H1 (cell line): ENCODE results near the gene HIGD2A. TPM values are rescaled to one million over a fixed set of nuclear protein-coding genes. Genes with fewer than 3 reads are reported as not detected.

ENCODE experiments used
- CTCF ChIA-PET: fragments of 300-600 bp; sonication (Branson Sonifier 250); formaldehyde crosslinking; loops from one replicate; lab custom pipeline; 2021; ENCODE audit not compliant: partially characterized antibody; lab: Charles Lee
- POLR2A ChIA-PET: fragments of 300-600 bp; sonication (Branson Sonifier 250); formaldehyde crosslinking; loops from one replicate; lab custom pipeline; 2021; ENCODE audit warnings: inconsistent platforms; ENCODE audit not compliant: partially characterized antibody; lab: Charles Lee
- DNase-seq, 2 experiments: peaks; one replicate each; pipeline versions ENCODE4 v3.0.0 to v3.0.0-alpha.2; 2010 to 2022; ENCODE audit warnings: low spot score in 2 of 2, low read depth in 1 of 2, mixed read lengths in 1 of 2
- FAIRE-seq: peaks from 2 replicates; lab custom pipeline; 2011; peaks lifted over from hg19 to GRCh38; lab: Jason Lieb, UNC
- H2AFZ ChIP-seq: 2 replicates; pipeline ENCODE4 v1.8.1; 2012; ENCODE audit warnings: low read length, inconsistent platforms
- H2AK5ac ChIP-seq: 2 replicates; pipeline ENCODE4 v1.6.1; 2013; ENCODE audit warnings: low read depth, low read length
- H2BK120ac ChIP-seq: replicated peaks from 2 replicates; pipeline ENCODE3; 2013; ENCODE audit warnings: low read depth, low read length, inconsistent platforms
- H2BK12ac ChIP-seq: 2 replicates; pipeline ENCODE4 v1.6.1; 2013; ENCODE audit warnings: low read depth, low read length
- H2BK15ac ChIP-seq: 2 replicates; pipeline ENCODE4 v1.6.1; 2013; ENCODE audit warnings: low read length
- H2BK20ac ChIP-seq: 2 replicates; pipeline ENCODE4 v1.6.1; 2013; ENCODE audit warnings: low read length
- H2BK5ac ChIP-seq: 2 replicates; pipeline ENCODE4 v1.6.1; 2013; ENCODE audit warnings: low read depth, low read length
- H3K14ac ChIP-seq: 2 replicates; pipeline ENCODE4 v1.6.1; 2013; ENCODE audit warnings: inconsistent platforms; ENCODE audit not compliant: insufficient read length
- H3K18ac ChIP-seq: 2 replicates; pipeline ENCODE4 v1.6.1; 2013; ENCODE audit warnings: low read length; ENCODE audit errors: extremely low read depth
- H3K23ac ChIP-seq: 2 replicates; pipeline ENCODE4 v1.6.1; 2013; ENCODE audit warnings: inconsistent platforms; ENCODE audit not compliant: insufficient read length
- H3K23me2 ChIP-seq: 2 replicates; pipeline ENCODE4 v1.6.1; 2013; ENCODE audit warnings: low read depth, low read length
- H3K27ac ChIP-seq: 2 replicates; pipeline ENCODE4 v1.6.1; 2011; ENCODE audit warnings: low read depth, low read length, inconsistent platforms
- H3K27me3 ChIP-seq, 4 experiments: replicated peaks in 1 of 4; 1 replicate in 1 of 4; 2 replicates in 3 of 4; pipeline versions ENCODE4 v1.6.1 to v1.8.1; 2011 to 2013; ENCODE audit warnings: low read length in 3 of 4, mild to moderate bottlenecking in 3 of 4, inconsistent platforms in 2 of 4, mixed read lengths in 2 of 4, moderate library complexity in 1 of 4; ENCODE audit not compliant: control insufficient read depth in 3 of 4, insufficient read depth in 3 of 4; ENCODE audit errors: extremely low read depth in 1 of 4
- H3K36me3 ChIP-seq, 4 experiments: 2 replicates each; pipeline versions ENCODE4 v1.6.1 to v1.8.1; 2011 to 2013; ENCODE audit warnings: mild to moderate bottlenecking in 4 of 4, low read length in 3 of 4, moderate library complexity in 2 of 4, control low read depth in 1 of 4, inconsistent platforms in 1 of 4; ENCODE audit not compliant: insufficient read depth in 4 of 4, control insufficient read depth in 2 of 4
- H3K4ac ChIP-seq: replicated peaks from 2 replicates; pipeline ENCODE3; 2013; ENCODE audit warnings: low read length, low read depth, mixed read lengths, inconsistent platforms; ENCODE audit not compliant: insufficient read length
- H3K4me1 ChIP-seq, 4 experiments: replicated peaks in 1 of 4; 1 replicate in 1 of 4; 2 replicates in 3 of 4; pipeline versions ENCODE4 v1.6.1 to v1.8.1; 2011 to 2013; ENCODE audit warnings: low read length in 3 of 4, inconsistent platforms in 2 of 4, mixed read lengths in 1 of 4; ENCODE audit not compliant: insufficient read depth in 4 of 4, control insufficient read depth in 3 of 4
- H3K4me2 ChIP-seq, 2 experiments: 2 replicates each; pipeline versions ENCODE4 v1.6.1 to v1.8.1; 2011 to 2013; ENCODE audit warnings: low read depth in 2 of 2, low read length in 2 of 2, control low read depth in 1 of 2, inconsistent platforms in 1 of 2, mild to moderate bottlenecking in 1 of 2; ENCODE audit not compliant: insufficient read depth in 1 of 2
- H3K4me3 ChIP-seq, 4 experiments: fragments of 200-600, 300-600 bp in 1 of 4; sonication (generic), shearing (Covaris generic), sonication (Bioruptor Twin) in 1 of 4; 2 replicates each; pipeline versions ENCODE4 v1.5.1 to v1.8.1; 2011 to 2016; ENCODE audit warnings: low read length in 4 of 4, low read depth in 3 of 4, control low read depth in 2 of 4, inconsistent platforms in 2 of 4, mild to moderate bottlenecking in 2 of 4, mixed read lengths in 1 of 4, moderate library complexity in 1 of 4; ENCODE audit not compliant: insufficient read depth in 2 of 4; ENCODE audit errors: extremely low read depth in 1 of 4
- H3K56ac ChIP-seq: replicated peaks from 2 replicates; pipeline ENCODE3; 2013; ENCODE audit warnings: low read depth, mild to moderate bottlenecking, mixed read lengths, low read length, inconsistent platforms; ENCODE audit not compliant: insufficient read length
- H3K79me1 ChIP-seq: 2 replicates; pipeline ENCODE4 v1.6.1; 2013; ENCODE audit warnings: low read depth, low read length, control low read depth
- H3K79me2 ChIP-seq, 2 experiments: 2 replicates each; pipeline versions ENCODE4 v1.6.1 to v1.8.1; 2012 to 2013; ENCODE audit warnings: low read length in 2 of 2, mild to moderate bottlenecking in 2 of 2, inconsistent platforms in 1 of 2; ENCODE audit not compliant: insufficient read depth in 2 of 2, control insufficient read depth in 1 of 2
- H3K9ac ChIP-seq, 4 experiments: replicated peaks in 1 of 4; 1 replicate in 1 of 4; 2 replicates in 3 of 4; pipeline versions ENCODE4 v1.6.1 to v1.8.1; 2011 to 2013; ENCODE audit warnings: low read depth in 3 of 4, low read length in 3 of 4, control low read depth in 2 of 4, mild to moderate bottlenecking in 2 of 4, moderate library complexity in 2 of 4, inconsistent platforms in 1 of 4; ENCODE audit errors: extremely low read depth in 1 of 4
- H3K9me3 ChIP-seq, 2 experiments: 2 replicates each; pipeline versions ENCODE4 v1.6.1 to v1.8.1; 2012 to 2013; ENCODE audit warnings: mild to moderate bottlenecking in 2 of 2, moderate library complexity in 2 of 2, control low read depth in 1 of 2, inconsistent platforms in 1 of 2, low read depth in 1 of 2, low read length in 1 of 2, mixed read lengths in 1 of 2; ENCODE audit not compliant: insufficient read depth in 2 of 2
- H4K20me1 ChIP-seq, 2 experiments: replicated peaks in 1 of 2; 2 replicates each; pipeline versions ENCODE3 to v1.8.1; 2011 to 2013; ENCODE audit warnings: inconsistent platforms in 2 of 2, low read length in 2 of 2, mild to moderate bottlenecking in 1 of 2; ENCODE audit not compliant: insufficient read depth in 2 of 2, control insufficient read depth in 1 of 2
- H4K5ac ChIP-seq: 2 replicates; pipeline ENCODE4 v1.6.1; 2013; ENCODE audit warnings: low read length, low read depth, mixed read lengths, inconsistent platforms; ENCODE audit not compliant: insufficient read length
- H4K8ac ChIP-seq: 2 replicates; pipeline ENCODE4 v1.8.0; 2013; ENCODE audit warnings: mild to moderate bottlenecking, moderate library complexity, low read length, inconsistent platforms; ENCODE audit not compliant: insufficient read depth; ENCODE audit errors: extremely low read depth
- H4K91ac ChIP-seq: replicated peaks from 2 replicates; pipeline ENCODE3; 2013; ENCODE audit warnings: low read length, mixed read lengths, inconsistent platforms; ENCODE audit not compliant: insufficient read length
- E2F6 ChIP-seq: IDR thresholded peaks from 2 replicates; pipeline ENCODE4 v1.6.1; 2012; ENCODE audit warnings: inconsistent platforms
- EZH2 ChIP-seq: fragments of 200-600 bp; sonication (generic); IDR thresholded peaks from 2 replicates; pipeline ENCODE4 v1.7.1; 2012; ENCODE audit warnings: low read depth, mild to moderate bottlenecking, moderate library complexity, low read length, inconsistent platforms; ENCODE audit not compliant: severe bottlenecking
- GTF2F1 ChIP-seq: IDR thresholded peaks from 2 replicates; pipeline ENCODE4 v1.6.1; 2012; ENCODE audit warnings: low read depth, low read length, improper control_type of control experiment, borderline replicate concordance
- NRF1 ChIP-seq: IDR thresholded peaks from 2 replicates; pipeline ENCODE4 v1.6.1; 2011; ENCODE audit warnings: mild to moderate bottlenecking, low read depth, low read length, improper control_type of control experiment
- POLR2A ChIP-seq, 2 experiments: IDR thresholded peaks; 1 replicate in 1 of 2; 2 replicates in 1 of 2; pipeline ENCODE4 v1.6.1; 2011; ENCODE audit warnings: low read depth in 2 of 2, low read length in 2 of 2, mild to moderate bottlenecking in 2 of 2; ENCODE audit errors: control extremely low read depth in 1 of 2
- POLR2AphosphoS5 ChIP-seq: IDR thresholded peaks from 2 replicates; pipeline ENCODE4 v1.6.1; 2011; ENCODE audit warnings: low read depth, low read length
- SIN3A ChIP-seq, 2 experiments: IDR thresholded peaks in 1 of 2; conservative IDR thresholded peaks in 1 of 2; 2 replicates each; pipeline ENCODE4 v1.6.1; 2011 to 2012; ENCODE audit warnings: low read length in 2 of 2, improper control_type of control experiment in 1 of 2, low read depth in 1 of 2, mild to moderate bottlenecking in 1 of 2
- TAF1 ChIP-seq: IDR thresholded peaks from 2 replicates; pipeline ENCODE4 v1.6.1; 2011; ENCODE audit warnings: mild to moderate bottlenecking, low read depth, low read length
- YY1 ChIP-seq: IDR thresholded peaks from 2 replicates; pipeline ENCODE4 v1.6.1; 2011; ENCODE audit warnings: low read depth, mild to moderate bottlenecking, low read length
- WGBS, 2 experiments: shearing (Covaris generic) in 1 of 2; methylation state at CpG; one replicate each; pipeline versions ENCODE4 v1.1.6 to v1.1.7; 2013 to 2015; ENCODE audit warnings: low lambda C conversion rate in 2 of 2, mixed read lengths in 2 of 2, inconsistent platforms in 1 of 2, low coverage in 1 of 2, missing lambda C conversion rate in 1 of 2; ENCODE audit not compliant: insufficient replicate concordance in 2 of 2, insufficient coverage in 1 of 2, insufficient read length in 1 of 2; ENCODE audit errors: extremely low coverage in 1 of 2, missing lambda C conversion rate in 1 of 2; 5-methylcytosine and 5-hydroxymethylcytosine counted together
- polyA plus RNA-seq, 7 experiments: library from polyadenylated mRNA; depleted of rRNA in 3 of 7; stranded (reverse) in 5 of 7; unstranded in 2 of 7; fragments of >200 nt in 5 of 7; fragments of 200-250 nt in 2 of 7; gene quantifications; 1 replicate in 5 of 7; 2 replicates in 1 of 7; 4 replicates in 1 of 7; pipeline versions ENCODE4 v1.2.1 to v1.2.3, GENCODE V29; 2011 to 2013; ENCODE audit warnings: missing spikeins in 2 of 7, mixed read lengths in 2 of 7
- total RNA-seq: library from RNA; stranded (reverse); fragmentation: NEBNext Ultra II Directional; extraction: Animal tissue kit (Norgen Biotek cat#: 25700); gene quantifications from 2 replicates; pipeline ENCODE4 v1.2.1, GENCODE V29; 2021

The HIGD2A gene
- total and polyA plus RNA-seq, 2 of the 8 experiments (the other 6 are each of a cell fraction or from before 2014, with no cell fraction given), result 95.5 to 264 TPM

- H3K4me2 ChIP-seq, result peak overlapping the region; percentile 83 to 91
- peaks cover 7% of the 10 kb centered on the region; the same call in 1 of the 2 replicates for H3K79me1 ChIP-seq
- H3K4me3 ChIP-seq, result peak overlapping the region; percentile 92 to 96 (median 95)
- peaks cover 0 to 29% of the 10 kb centered on the region in 2 experiments for H3K79me2 ChIP-seq
- ChIA-PET POLR2A (interaction anchor here (0.8 to 10.2 kb wide), 8 partner anchors 10 to 153 kb away, joined by 3 to 93 read pairs (median 16); partner anchors contain the start of genes FAF2, KIAA1191 and RNF44), CTCF (interaction anchor here (7.9 kb wide), 1 partner anchor 16 kb away, joined by 83 read pairs; no protein-coding TSS in a partner anchor)
- no peak overlapping the region for H2BK20ac ChIP-seq
- peak overlapping the region; percentile 51 to 93 (median 88) for H3K9ac ChIP-seq
- peak overlapping the region; percentile 71; the same call in 1 of the 2 replicates for H2AFZ ChIP-seq
- peak overlapping the region; percentile 66; the same call in 1 of the 2 replicates for H2AK5ac ChIP-seq
- no peak for DNase-seq
- H3K27me3 ChIP-seq, result no peaks in the 10 kb centered on the region
- H3K23ac ChIP-seq, result no peak overlapping the region
- H3K56ac ChIP-seq, result peak overlapping the region; percentile 90
- H3K4me1 ChIP-seq, result peaks cover 0 to 5% (median 1%) of the 10 kb centered on the region in 4 experiments; a peak in 2 of 7 replicates
- peaks cover 11 to 20% (median 12%) of the 10 kb centered on the region in 4 experiments for H3K36me3 ChIP-seq
- no peak overlapping the region for H2BK120ac ChIP-seq
- no peak overlapping the region for H4K91ac ChIP-seq
- H2BK15ac ChIP-seq, result peak overlapping the region; percentile 61; the same call in 1 of the 2 replicates
- peak overlapping the region; percentile 91 for H3K18ac ChIP-seq
- H4K5ac ChIP-seq, result no peak overlapping the region
- peak overlapping the region; percentile 76; the same call in 1 of the 2 replicates for H4K8ac ChIP-seq
- 29% methylated on average over 41 of the region's 41 CpGs; no CpG with 5 or more reads in 1 of the 2 experiments for WGBS, 2 experiments
- H3K27ac ChIP-seq, result peak overlapping the region; percentile 90
- peak overlapping the region; percentile 98 for H2BK5ac ChIP-seq
- 0 out of 2 replicates have a peak overlapping the region, but pooled peaks have one; percentile 81 for H2BK12ac ChIP-seq
- H3K9me3 ChIP-seq, result no peaks in the 10 kb centered on the region
- no peak for FAIRE-seq
- H3K14ac ChIP-seq, result no peak overlapping the region
- peaks cover 9% of the 10 kb centered on the region; the same call in 1 of the 2 replicates for H3K23me2 ChIP-seq
- H3K4ac ChIP-seq, result no peak overlapping the region
- peaks cover 3 to 4% of the 10 kb centered on the region in 2 experiments for H4K20me1 ChIP-seq
- 0 out of 2 replicates have a peak, but pooled peaks have one; percentile 12 for TF ChIP-seq NRF1
- TF ChIP-seq TAF1, result peak; percentile 5; the same call in 1 of the 2 replicates
- TF ChIP-seq YY1, result peak; percentile 87
- TF ChIP-seq GTF2F1, result no peak
- peak; percentile 20 to 85 for TF ChIP-seq POLR2A (IDR thresholded peaks at IDR 0.05; ENCODE audit: control extremely low read depth in 1 of 2, low read depth in 2 of 2, low read length in 2 of 2)
- no peak for TF ChIP-seq E2F6
- no peak for TF ChIP-seq EZH2
- peak; percentile 88 for TF ChIP-seq POLR2AphosphoS5
- TF ChIP-seq SIN3A (conservative IDR thresholded peaks at IDR 0.05 in 1 of 2, IDR thresholded peaks at IDR 0.05 in 1 of 2; ENCODE audit: low read depth in 1 of 2, low read length in 2 of 2), result 0 out of 4 replicates have a peak, but pooled peaks have one; percentile 29 to 62
Observed at GRCh38 chr5:176389135-176390123, 878 bp downstream of the HIGD2A start.
